Keratinocyte (primary cell): ENCODE data around the gene GLB1L2. TPM values are rescaled to one million over a fixed set of nuclear protein-coding genes. Genes with fewer than 3 reads are reported as not detected.

Source experiments
- DNase-seq: peaks from one replicate; pipeline ENCODE4 v3.0.0-alpha.2; 2011; ENCODE audit warnings: low read depth, missing footprints, low spot score
- FAIRE-seq: peaks from 2 replicates; lab custom pipeline; 2011; peaks lifted over from hg19 to GRCh38; lab: Jason Lieb, UNC
- H2AFZ ChIP-seq: 2 replicates; pipeline ENCODE4 v1.6.0; 2012; ENCODE audit warnings: low read length, control low read depth, inconsistent platforms; ENCODE audit not compliant: control insufficient read depth
- H3K27ac ChIP-seq: 2 replicates; pipeline ENCODE4 v1.5.1; 2011; ENCODE audit warnings: low read length; ENCODE audit not compliant: control insufficient read depth, insufficient read depth
- H3K27me3 ChIP-seq: 3 replicates; pipeline ENCODE4 v1.6.0; 2011; ENCODE audit warnings: low read length; ENCODE audit not compliant: control insufficient read depth, insufficient read depth; ENCODE audit errors: extremely low read depth
- H3K36me3 ChIP-seq, 2 experiments: 2 replicates in 1 of 2; 3 replicates in 1 of 2; pipeline ENCODE4 v1.5.1; 2011; ENCODE audit warnings: low read length in 2 of 2, mild to moderate bottlenecking in 1 of 2; ENCODE audit not compliant: control insufficient read depth in 2 of 2, insufficient read depth in 2 of 2; ENCODE audit errors: extremely low read depth in 1 of 2
- H3K4me1 ChIP-seq: 3 replicates; pipeline ENCODE4 v1.5.1; 2011; ENCODE audit warnings: low read length; ENCODE audit not compliant: control insufficient read depth, insufficient read depth; ENCODE audit errors: extremely low read depth
- H3K4me2 ChIP-seq: 3 replicates; pipeline ENCODE4 v1.6.0; 2011; ENCODE audit warnings: low read depth, low read length; ENCODE audit not compliant: control insufficient read depth, insufficient read depth; ENCODE audit errors: extremely low read depth
- H3K4me3 ChIP-seq, 3 experiments: fragments of 200-600 bp in 1 of 3; sonication (generic) in 1 of 3; 2 replicates in 2 of 3; 3 replicates in 1 of 3; pipeline ENCODE4 v1.5.1; 2011 to 2016; ENCODE audit warnings: low read length in 3 of 3, mild to moderate bottlenecking in 3 of 3, control low read depth in 2 of 3, inconsistent platforms in 1 of 3, low read depth in 1 of 3, mixed read lengths in 1 of 3, mixed run types in 1 of 3, moderate library complexity in 1 of 3; ENCODE audit not compliant: control insufficient read depth in 2 of 3, insufficient read depth in 2 of 3; ENCODE audit errors: extremely low read depth in 1 of 3
- H3K79me2 ChIP-seq: 2 replicates; pipeline ENCODE4 v1.6.0; 2012; ENCODE audit warnings: low read length; ENCODE audit not compliant: control insufficient read depth, insufficient read depth
- H3K9ac ChIP-seq: 3 replicates; pipeline ENCODE4 v1.6.0; 2011; ENCODE audit warnings: low read length; ENCODE audit not compliant: control insufficient read depth, insufficient read depth; ENCODE audit errors: extremely low read depth
- H3K9me1 ChIP-seq: 3 replicates; pipeline ENCODE4 v1.6.0; 2011; ENCODE audit warnings: low read length; ENCODE audit not compliant: control insufficient read depth, insufficient read depth; ENCODE audit errors: extremely low read depth
- H3K9me3 ChIP-seq: 2 replicates; pipeline ENCODE4 v1.5.1; 2012; ENCODE audit warnings: low read depth, low read length; ENCODE audit not compliant: control insufficient read depth
- H4K20me1 ChIP-seq: 3 replicates; pipeline ENCODE4 v1.6.0; 2011; ENCODE audit warnings: low read length; ENCODE audit not compliant: control insufficient read depth, insufficient read depth; ENCODE audit errors: extremely low read depth
- EZH2 ChIP-seq: IDR thresholded peaks from one replicate; pipeline ENCODE4 v1.6.1; 2012; ENCODE audit warnings: inconsistent platforms, mild to moderate bottlenecking, low read length, moderate library complexity
- dilution Hi-C: fragments of 300-500 bp; cut with MboI; formaldehyde crosslinking; loops from one replicate; pipeline ENCODE4 v1.7.0; 2020; ENCODE audit warnings: low sequenced_read_pairs; ENCODE audit not compliant: extremely low pct_ligation_motif_present
- polyA plus RNA-seq, 5 experiments: library from polyadenylated mRNA; depleted of rRNA in 3 of 5; stranded (reverse) in 3 of 5; stranded (forward) in 1 of 5; unstranded in 1 of 5; fragments of >200 nt; gene quantifications; 1 replicate in 1 of 5; 2 replicates in 3 of 5; 3 replicates in 1 of 5; pipeline versions ENCODE4 v1.2.1 to v1.2.3, GENCODE V29; 2011 to 2012; ENCODE audit warnings: missing spikeins in 2 of 5, low read depth in 1 of 5, low replicate concordance in 1 of 5
- TF ChIP-seq, protein P1 (sequence below), 3 experiments: IDR thresholded peaks in 1 of 3; conservative IDR thresholded peaks in 1 of 3; optimal IDR thresholded peaks in 1 of 3; 2 replicates in 2 of 3; 3 replicates in 1 of 3; pipeline versions ENCODE3 to v1.5.1; 2011; ENCODE audit warnings: low read length in 3 of 3, mild to moderate bottlenecking in 3 of 3, moderate library complexity in 2 of 3, control low read depth in 1 of 3, inconsistent platforms in 1 of 3; ENCODE audit not compliant: insufficient read depth in 2 of 3; ENCODE audit errors: extremely low read depth in 1 of 3

The GLB1L2 gene
- polyA plus RNA-seq, 1 donor (not counting 4 experiments of a cell fraction or from before 2014, with no cell fraction given), result 4.3 TPM

GRCh38 chr11:134312807-134313206, 19.0 kb upstream of the GLB1L2 start:
- H3K27me3 ChIP-seq, result no peaks in the 10 kb centered on the region
- no peak overlapping the region for H3K4me2 ChIP-seq
- no peak overlapping the region for H3K9ac ChIP-seq
- H4K20me1 ChIP-seq, result no peaks in the 10 kb centered on the region
- H3K9me3 ChIP-seq, result no peaks in the 10 kb centered on the region
- H3K79me2 ChIP-seq, result no peaks in the 10 kb centered on the region
- H2AFZ ChIP-seq, result no peak overlapping the region
- dilution Hi-C loops, result no loop called here
- DNase-seq (no peak), FAIRE-seq (no peak)
- TF ChIP-seq, protein P1, sequence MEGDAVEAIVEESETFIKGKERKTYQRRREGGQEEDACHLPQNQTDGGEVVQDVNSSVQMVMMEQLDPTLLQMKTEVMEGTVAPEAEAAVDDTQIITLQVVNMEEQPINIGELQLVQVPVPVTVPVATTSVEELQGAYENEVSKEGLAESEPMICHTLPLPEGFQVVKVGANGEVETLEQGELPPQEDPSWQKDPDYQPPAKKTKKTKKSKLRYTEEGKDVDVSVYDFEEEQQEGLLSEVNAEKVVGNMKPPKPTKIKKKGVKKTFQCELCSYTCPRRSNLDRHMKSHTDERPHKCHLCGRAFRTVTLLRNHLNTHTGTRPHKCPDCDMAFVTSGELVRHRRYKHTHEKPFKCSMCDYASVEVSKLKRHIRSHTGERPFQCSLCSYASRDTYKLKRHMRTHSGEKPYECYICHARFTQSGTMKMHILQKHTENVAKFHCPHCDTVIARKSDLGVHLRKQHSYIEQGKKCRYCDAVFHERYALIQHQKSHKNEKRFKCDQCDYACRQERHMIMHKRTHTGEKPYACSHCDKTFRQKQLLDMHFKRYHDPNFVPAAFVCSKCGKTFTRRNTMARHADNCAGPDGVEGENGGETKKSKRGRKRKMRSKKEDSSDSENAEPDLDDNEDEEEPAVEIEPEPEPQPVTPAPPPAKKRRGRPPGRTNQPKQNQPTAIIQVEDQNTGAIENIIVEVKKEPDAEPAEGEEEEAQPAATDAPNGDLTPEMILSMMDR (optimal IDR thresholded peaks at IDR 0.05 in 1 of 3, IDR thresholded peaks at IDR 0.05 in 1 of 3, conservative IDR thresholded peaks at IDR 0.05 in 1 of 3; ENCODE audit: extremely low read depth in 1 of 3, insufficient read depth in 2 of 3, low read length in 3 of 3), result no peak
- no peak for TF ChIP-seq EZH2
- H3K36me3 ChIP-seq, result no peaks in the 10 kb centered on the region
- no peaks in the 10 kb centered on the region for H3K9me1 ChIP-seq
- H3K4me1 ChIP-seq, result no peaks in the 10 kb centered on the region
- H3K27ac ChIP-seq, result no peak overlapping the region
- H3K4me3 ChIP-seq, result no peak overlapping the region

- no peak for TF ChIP-seq EZH2
- TF ChIP-seq, protein P1 (optimal IDR thresholded peaks at IDR 0.05 in 1 of 3, IDR thresholded peaks at IDR 0.05 in 1 of 3, conservative IDR thresholded peaks at IDR 0.05 in 1 of 3; ENCODE audit: extremely low read depth in 1 of 3, insufficient read depth in 2 of 3, low read length in 3 of 3), result no peak
- Histone ChIP-seq H3K36me3 (no peaks in the 10 kb centered on the region), H3K9me1 (no peaks in the 10 kb centered on the region), H3K4me2 (no peak overlapping the region), H3K27me3 (no peaks in the 10 kb centered on the region), H3K4me3 (no peak overlapping the region), H3K79me2 (no peaks in the 10 kb centered on the region), H2AFZ (no peak overlapping the region), H3K4me1 (no peaks in the 10 kb centered on the region), H4K20me1 (no peaks in the 10 kb centered on the region), H3K9me3 (no peaks in the 10 kb centered on the region), H3K9ac (no peak overlapping the region), H3K27ac (no peak overlapping the region)
- dilution Hi-C loops, result no loop called here
- DNase-seq (no peak), FAIRE-seq (no peak)
These were observed 18.4 kb upstream of the GLB1L2 start for GRCh38 chr11:134313379-134313778.
